Breast epithelium (tissue), 3 donors: ENCODE data around the gene CCDC88B.

Experiments used
- POLR2A ChIP-seq: fragments of 450-650 bp; IDR thresholded peaks from one replicate; pipeline ENCODE4 v1.6.1; 2016; ENCODE audit warnings: antibody characterized with exemption, mild to moderate bottlenecking, moderate library complexity
- TF ChIP-seq, protein P1 (sequence below), 3 donors: fragments of 450-650 bp; IDR thresholded peaks; one replicate each; pipeline ENCODE4 v1.5.1; 2016 to 2017; ENCODE audit warnings: antibody characterized with exemption in 3 of 3, mild to moderate bottlenecking in 3 of 3, moderate library complexity in 3 of 3

DNA sequence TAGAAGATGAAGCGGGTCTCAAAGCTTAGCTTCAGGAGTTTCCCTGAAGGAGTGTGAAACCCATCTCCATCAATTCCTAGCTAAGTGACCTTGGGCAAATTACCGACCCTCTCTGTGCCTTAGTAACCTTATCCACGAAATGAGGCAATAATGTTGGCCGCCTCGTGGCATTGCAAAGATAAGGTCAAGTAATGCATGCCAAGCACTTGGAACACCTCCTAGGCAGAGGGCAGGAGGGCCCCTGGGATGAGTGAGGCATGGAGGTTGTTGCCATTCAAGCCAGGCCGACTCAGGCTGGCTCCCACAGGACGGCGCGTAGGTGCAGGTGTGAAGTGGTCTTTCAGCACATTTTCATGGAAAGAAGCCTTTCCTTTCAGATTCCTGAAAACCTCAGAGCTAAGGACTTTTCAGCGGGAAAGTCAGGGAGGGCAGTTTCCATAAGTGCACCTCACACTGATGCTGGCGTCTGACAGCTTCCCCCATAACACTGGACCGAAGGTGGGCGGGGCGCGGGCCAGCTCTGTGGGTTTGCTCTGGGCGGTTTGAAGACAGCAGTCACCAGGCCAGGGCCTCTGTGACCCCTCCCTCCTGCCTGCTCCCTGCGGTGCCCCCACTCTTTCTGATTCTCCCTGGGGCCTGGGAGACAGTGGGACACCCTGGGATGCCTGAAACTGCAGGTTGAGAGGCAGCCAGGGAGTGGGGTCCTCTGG is 44.2 kb downstream of the CCDC88B start:
- TF ChIP-seq, protein P1, sequence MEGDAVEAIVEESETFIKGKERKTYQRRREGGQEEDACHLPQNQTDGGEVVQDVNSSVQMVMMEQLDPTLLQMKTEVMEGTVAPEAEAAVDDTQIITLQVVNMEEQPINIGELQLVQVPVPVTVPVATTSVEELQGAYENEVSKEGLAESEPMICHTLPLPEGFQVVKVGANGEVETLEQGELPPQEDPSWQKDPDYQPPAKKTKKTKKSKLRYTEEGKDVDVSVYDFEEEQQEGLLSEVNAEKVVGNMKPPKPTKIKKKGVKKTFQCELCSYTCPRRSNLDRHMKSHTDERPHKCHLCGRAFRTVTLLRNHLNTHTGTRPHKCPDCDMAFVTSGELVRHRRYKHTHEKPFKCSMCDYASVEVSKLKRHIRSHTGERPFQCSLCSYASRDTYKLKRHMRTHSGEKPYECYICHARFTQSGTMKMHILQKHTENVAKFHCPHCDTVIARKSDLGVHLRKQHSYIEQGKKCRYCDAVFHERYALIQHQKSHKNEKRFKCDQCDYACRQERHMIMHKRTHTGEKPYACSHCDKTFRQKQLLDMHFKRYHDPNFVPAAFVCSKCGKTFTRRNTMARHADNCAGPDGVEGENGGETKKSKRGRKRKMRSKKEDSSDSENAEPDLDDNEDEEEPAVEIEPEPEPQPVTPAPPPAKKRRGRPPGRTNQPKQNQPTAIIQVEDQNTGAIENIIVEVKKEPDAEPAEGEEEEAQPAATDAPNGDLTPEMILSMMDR (IDR thresholded peaks at IDR 0.05) = no peak
- TF ChIP-seq POLR2A = no peak
